GM21529 (cell line): ENCODE measurements around the gene KCNT1.

Source experiments
- ATAC-seq: cut with Tn5 transposase; IDR thresholded peaks from one replicate; pipeline ENCODE4 v1.9.1; 2021; ENCODE audit not compliant: unreplicated experiment

Gene KCNT1

GRCh38 chr9:135744333-135745070, 42.5 kb downstream of the KCNT1 start:
- no peak for ATAC-seq

- no peak for ATAC-seq
Observed at GRCh38 chr9:135745189-135745588, 43.2 kb downstream of the KCNT1 start.

DNA sequence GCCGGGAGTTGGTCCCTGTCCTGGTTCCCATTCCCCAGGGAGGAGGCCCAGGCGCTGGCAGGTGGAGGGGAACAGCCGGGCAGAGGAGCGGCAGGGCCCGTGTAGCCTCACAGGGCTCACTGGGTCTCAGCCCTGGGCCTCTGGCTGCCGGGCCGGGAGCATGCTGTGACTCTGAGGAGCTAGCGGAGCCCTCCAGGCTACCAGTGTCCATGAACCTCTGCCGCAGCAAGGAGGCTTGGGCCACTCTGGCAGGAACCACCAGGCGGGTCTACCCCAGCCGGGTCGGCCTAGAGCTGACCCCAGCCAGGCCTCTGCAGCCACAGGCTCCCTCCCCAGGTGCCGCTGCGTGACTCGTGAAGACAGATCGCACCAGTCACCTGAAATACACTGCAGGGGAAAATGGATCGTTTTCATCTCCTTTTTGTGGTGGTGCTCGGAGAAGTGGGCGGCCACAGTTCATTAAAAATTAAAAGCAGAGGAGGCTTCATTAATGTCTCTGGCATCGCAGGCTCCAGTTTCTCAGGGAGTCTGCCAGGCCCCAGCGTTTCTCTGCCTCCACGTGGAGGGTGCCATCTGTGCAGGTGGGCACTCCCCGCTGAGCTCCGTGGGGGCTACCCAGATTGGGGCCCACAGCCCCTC, 43.8 kb downstream of the KCNT1 start:
- no peak for ATAC-seq

- no peak for ATAC-seq
Observed at GRCh38 chr9:135746565-135746964, 44.6 kb downstream of the KCNT1 start.

- no peak for ATAC-seq
Observed at GRCh38 chr9:135747311-135747710, 45.3 kb downstream of the KCNT1 start.

- ATAC-seq = no peak
Observed at GRCh38 chr9:135748676-135749075, 46.7 kb downstream of the KCNT1 start.

DNA sequence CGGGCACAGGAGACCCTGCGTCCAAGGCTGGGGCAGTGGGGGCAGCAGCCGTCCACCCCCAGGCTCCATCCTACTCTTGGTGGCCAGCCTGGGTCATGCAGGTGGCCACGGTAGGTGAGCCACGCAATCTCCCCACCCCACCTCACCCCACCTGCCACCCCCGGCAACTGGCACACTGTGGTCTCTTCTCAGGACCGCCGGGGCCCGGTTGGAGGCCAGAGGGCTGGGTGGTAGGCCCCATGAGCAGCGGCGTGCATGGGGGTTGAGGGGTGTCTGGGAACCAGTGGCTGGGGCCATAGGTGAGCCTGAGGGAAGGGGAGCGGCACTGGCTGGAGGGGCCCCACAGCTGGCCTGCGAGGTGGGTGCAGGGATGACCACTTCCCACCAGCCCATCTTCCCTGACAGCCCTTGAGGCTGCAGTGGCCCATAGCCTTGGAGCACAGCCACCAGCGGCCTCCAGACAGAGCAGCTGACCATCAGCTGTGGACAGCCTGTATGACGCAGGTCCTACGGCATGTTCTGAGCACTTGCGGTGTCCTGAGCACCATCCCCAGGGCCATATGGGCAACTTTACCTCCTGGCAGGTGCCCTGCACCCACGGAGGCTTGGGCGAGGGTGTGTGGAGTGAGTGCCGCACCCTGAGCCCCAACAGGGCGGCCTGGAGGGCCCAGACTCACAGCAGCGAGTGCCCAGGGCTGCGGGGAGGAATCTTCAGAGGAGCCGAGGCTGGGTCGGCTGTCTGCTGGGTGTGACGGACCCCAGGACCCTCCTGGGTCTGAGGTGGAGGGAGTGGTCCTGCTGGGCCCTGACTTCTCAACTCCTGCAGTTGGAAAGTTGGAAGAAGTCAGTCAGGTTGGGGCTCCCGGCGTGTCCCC, 47.4 kb downstream of the KCNT1 start:
- no peak for ATAC-seq

- no peak for ATAC-seq
Observed at GRCh38 chr9:135750786-135751185, 48.8 kb downstream of the KCNT1 start.

GRCh38 chr9:135751501-135751900, 49.5 kb downstream of the KCNT1 start:
- no peak for ATAC-seq

DNA sequence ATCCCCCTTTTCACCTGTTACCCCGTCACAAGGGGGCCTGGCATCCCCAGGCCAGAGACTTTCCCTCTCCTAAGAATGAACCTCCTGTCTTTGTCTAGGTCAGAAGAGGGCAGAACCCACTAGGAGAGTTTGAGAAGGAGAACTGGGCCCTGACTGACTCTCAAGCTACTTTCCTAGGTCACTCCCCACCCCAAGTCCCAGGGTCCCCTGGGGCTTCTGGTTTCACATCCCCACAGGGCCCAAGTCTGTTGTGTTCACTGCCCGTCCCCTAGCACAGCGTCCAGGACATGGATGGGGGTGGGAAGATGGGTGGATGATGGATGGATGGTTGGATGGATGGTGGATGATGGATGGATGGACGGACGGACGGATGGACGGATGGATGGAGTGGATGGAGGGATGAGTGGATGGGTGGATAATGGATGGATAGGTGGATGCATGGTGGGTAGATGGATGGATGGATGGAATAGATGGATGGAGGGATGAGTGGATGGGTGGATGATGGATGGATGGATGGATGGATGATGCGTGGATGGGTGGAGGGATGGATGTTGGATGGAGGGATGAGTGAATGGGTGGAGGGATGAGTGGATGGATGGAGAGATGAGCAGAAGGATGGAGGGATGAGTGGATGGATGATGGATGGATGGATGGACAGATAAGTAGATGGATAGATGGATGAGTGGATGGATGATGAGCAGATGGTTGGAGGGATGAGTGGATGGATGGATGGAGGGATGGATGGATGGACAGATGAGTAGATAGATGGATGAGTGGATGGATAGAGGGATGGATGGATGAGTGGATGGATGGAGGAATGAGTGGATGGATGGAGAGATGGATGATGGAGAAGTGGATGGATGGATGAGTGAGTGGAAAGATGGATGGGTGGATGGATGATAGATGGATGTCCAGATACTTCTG, 50.6 kb downstream of the KCNT1 start:
- no peak for ATAC-seq

DNA sequence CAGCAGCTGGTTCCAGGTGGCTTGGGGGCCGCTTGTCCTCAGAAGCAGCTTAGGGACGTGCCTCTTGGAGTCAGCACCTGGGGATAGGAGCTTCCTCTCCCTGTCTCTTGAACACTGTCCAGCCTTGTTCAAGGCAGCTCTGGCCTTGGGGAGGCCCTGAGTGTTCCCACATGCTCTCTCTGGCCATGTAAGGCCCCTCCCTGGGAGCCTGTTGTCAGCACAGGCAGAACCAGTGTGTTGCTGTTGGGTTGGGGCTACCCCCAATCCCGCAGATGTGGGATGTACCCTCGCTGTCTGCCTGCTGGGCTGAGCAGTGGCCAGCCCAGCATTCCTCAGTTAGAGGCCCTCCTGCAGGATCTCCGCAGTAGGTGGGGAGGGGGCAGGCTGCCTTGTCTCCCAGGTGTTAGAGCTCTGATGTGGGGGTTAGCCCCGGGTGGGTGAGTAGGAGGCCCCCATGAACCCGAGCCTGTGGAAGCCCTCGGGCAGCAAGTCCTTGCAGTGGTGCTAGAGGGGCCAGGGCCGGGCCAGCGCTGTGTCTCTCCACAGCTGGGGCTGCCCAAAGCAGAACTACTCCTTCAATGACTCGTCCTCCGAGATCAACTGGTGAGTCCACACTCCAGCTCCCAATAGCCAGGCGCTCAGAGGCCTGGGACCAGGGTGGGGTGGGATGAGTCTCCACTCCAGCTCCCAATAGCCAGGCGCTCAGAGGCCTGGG, 51.6 kb downstream of the KCNT1 start:
- ATAC-seq = no peak

- ATAC-seq = no peak
Observed at GRCh38 chr9:135756576-135756975, 54.6 kb downstream of the KCNT1 start.

GRCh38 chr9:135757356-135757755, 55.4 kb downstream of the KCNT1 start:
- ATAC-seq = no peak

DNA sequence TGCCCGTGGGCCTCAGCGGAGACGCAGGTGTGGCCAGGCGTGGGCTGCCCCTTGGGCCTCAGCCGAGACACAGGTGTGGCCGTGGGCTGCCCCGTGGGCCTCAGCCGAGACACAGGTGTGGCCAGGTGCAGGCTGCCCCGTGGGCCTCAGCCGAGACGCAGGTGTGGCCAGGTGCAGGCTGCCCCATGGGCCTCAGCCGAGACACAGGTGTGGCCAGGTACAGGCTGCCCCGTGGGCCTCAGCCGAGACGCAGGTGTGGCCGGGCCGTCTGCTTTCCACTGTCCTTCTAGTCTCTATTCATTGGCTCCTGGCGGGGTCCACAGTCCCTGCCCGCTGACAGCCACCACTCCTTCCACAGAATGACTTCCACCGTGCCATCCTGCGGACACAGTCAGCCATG, 56.1 kb downstream of the KCNT1 start:
- ATAC-seq = no peak

- ATAC-seq = no peak
Observed at GRCh38 chr9:135758870-135759269, 56.9 kb downstream of the KCNT1 start.

DNA sequence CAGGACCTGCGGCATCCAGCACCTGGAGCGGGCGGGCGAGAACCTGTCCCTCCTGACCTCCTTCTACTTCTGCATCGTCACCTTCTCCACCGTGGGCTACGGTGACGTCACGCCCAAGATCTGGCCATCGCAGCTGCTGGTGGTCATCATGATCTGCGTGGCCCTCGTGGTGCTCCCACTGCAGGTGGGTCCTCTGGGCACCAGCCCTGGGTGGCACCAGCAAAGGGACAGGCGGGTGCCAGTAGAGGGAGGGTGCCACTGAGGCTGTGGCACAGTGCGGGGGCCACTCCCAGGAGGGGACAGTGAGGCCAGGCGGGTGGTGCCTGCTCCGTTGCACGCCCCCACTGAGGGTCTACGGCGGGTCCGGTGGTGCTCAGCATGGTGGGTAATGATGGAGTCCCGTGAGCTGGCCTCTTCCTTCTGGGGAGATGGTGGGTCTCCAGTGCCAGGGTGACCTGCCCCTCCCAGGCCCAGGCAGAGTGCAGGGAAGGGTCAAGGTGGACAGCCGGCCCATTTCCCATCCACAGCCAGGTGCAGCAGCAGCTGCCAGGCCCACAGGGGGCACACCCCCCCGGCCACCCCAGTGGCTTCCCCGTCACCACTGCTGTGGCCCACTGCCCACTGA, 57.8 kb downstream of the KCNT1 start:
- ATAC-seq = no peak

DNA sequence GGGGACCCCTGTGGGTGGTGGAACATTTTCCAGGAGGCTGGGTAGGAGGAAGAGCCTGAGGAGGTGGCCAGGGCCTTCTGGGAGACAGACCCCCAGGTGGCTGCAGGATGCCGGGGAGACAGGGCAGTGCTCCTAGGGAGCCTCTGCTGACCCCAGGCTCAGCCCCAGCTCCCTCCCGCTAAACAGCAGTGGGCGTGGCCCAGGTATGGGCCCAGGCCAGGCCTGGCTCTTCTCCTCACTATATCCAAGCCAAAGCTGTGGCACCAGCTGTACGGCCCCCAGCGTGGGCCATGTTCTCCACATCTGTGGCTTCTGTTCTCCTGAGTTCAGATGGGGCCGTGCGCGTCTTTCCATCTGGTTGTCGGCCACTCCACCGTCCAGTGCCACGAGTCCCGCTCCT, 58.5 kb downstream of the KCNT1 start:
- ATAC-seq = no peak

DNA sequence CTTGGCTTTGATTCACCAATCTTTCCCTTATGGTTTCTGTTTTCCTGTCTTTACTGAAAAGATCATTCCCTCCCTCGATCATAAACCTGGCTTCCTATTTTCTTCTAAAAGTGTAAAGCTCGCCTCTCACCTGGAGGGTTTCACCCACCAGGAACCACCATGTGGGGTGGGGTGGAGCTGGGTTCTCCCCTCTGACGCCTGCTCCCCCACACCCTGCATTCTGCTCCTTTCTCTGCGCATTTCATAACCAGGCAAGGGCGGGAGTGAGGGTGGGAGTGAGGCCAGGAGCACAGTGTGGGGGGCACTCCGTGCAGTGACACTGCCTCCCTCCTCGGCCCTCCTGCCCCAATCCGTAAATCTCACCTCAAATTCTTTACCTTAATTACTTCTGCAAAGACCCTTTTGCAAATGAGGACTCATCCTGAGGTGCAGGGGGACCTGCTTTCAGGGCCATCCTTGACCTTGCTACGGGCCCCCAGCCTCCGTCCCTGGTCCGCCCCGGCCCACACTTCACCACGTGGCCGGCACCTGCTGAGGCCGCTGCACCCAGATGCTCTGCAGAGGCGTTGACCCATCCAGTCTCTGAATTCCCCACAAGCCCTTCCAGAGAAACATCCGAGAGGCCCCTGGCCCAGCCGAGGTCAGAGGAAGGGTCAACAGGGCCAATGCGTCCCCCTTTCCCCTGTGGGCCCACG, 59.3 kb downstream of the KCNT1 start:
- ATAC-seq = no peak

DNA sequence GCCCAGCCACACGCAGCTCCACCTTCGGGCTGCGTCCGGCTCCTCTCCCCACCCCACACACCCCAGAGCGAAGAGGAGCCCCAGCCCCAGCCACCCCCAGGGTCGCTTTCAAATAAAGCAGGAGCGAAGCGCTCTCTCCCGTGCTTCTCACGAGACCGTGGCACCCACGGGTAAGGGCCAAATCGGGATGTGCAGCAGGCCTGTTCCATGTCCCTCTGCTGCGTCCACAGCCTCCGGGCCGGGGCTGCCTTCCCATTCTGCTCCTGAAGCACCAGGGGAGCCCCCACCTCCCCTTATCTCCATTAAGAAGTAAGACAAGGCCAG, 59.8 kb downstream of the KCNT1 start:
- no peak for ATAC-seq
